Loucy (cell line): ENCODE measurements around the gene LRRC73.

Experiments used
- EZH2phosphoT487 ChIP-seq: fragments of 200-600 bp; IDR thresholded peaks from 2 replicates; pipeline ENCODE4 v1.6.1; 2018; ENCODE audit warnings: antibody characterized with exemption, mild to moderate bottlenecking, moderate library complexity, borderline replicate concordance
- TF ChIP-seq, protein P1 (sequence below): fragments of 200-600 bp; sonication (generic); conservative IDR thresholded peaks from 2 replicates; pipeline ENCODE4 v1.5.1; 2014; ENCODE audit warnings: mild to moderate bottlenecking, antibody characterized with exemption, low read length

- TF ChIP-seq, protein P1, sequence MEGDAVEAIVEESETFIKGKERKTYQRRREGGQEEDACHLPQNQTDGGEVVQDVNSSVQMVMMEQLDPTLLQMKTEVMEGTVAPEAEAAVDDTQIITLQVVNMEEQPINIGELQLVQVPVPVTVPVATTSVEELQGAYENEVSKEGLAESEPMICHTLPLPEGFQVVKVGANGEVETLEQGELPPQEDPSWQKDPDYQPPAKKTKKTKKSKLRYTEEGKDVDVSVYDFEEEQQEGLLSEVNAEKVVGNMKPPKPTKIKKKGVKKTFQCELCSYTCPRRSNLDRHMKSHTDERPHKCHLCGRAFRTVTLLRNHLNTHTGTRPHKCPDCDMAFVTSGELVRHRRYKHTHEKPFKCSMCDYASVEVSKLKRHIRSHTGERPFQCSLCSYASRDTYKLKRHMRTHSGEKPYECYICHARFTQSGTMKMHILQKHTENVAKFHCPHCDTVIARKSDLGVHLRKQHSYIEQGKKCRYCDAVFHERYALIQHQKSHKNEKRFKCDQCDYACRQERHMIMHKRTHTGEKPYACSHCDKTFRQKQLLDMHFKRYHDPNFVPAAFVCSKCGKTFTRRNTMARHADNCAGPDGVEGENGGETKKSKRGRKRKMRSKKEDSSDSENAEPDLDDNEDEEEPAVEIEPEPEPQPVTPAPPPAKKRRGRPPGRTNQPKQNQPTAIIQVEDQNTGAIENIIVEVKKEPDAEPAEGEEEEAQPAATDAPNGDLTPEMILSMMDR = no peak
- no peak for TF ChIP-seq EZH2phosphoT487
These were observed 649 bp upstream of the LRRC73 start for GRCh38 chr6:43510827-43511163.
